ENCODE data around the gene PLOD2. TPM values are rescaled to one million over a fixed set of nuclear protein-coding genes. Genes with fewer than 3 reads are reported as not detected.
A peak's percentile ranks its signal among the peaks of the same experiment; 100 is the strongest.

PLOD2 gene
- polyA plus RNA-seq, 1 donor (not counting 4 experiments of a cell fraction or from before 2014, with no cell fraction given): 30.0 TPM

GRCh38 chr3:146169891-146170290 lies 8.9 kb upstream of the PLOD2 start:
- Histone ChIP-seq H3K9me1 (ENCODE audit: control insufficient read depth, extremely low read depth, insufficient read depth, low read length) (no peaks in the 10 kb centered on the region), H3K9ac (ENCODE audit: control insufficient read depth, extremely low read depth, insufficient read depth, low read length) (no peak overlapping the region), H3K79me2 (ENCODE audit: control insufficient read depth, insufficient read depth, low read length) (no peaks in the 10 kb centered on the region), H2AFZ (ENCODE audit: control insufficient read depth, low read length) (no peak overlapping the region), H3K27me3 (ENCODE audit: control insufficient read depth, extremely low read depth, insufficient read depth, low read length) (no peaks in the 10 kb centered on the region), H3K9me3 (ENCODE audit: control insufficient read depth, low read depth, low read length) (no peaks in the 10 kb centered on the region), H3K4me3 (ENCODE audit: control insufficient read depth in 2 of 3, extremely low read depth in 1 of 3, insufficient read depth in 2 of 3, low read depth in 1 of 3, low read length in 3 of 3) (no peak overlapping the region), H3K4me2 (ENCODE audit: control insufficient read depth, extremely low read depth, insufficient read depth, low read depth, low read length) (no peak overlapping the region), H3K36me3 (ENCODE audit: control insufficient read depth in 2 of 2, extremely low read depth in 1 of 2, insufficient read depth in 2 of 2, low read length in 2 of 2) (no peaks in the 10 kb centered on the region), H4K20me1 (ENCODE audit: control insufficient read depth, extremely low read depth, insufficient read depth, low read length) (no peaks in the 10 kb centered on the region), H3K4me1 (ENCODE audit: control insufficient read depth, extremely low read depth, insufficient read depth, low read length) (peaks cover 21% of the 10 kb centered on the region), H3K27ac (ENCODE audit: control insufficient read depth, insufficient read depth, low read length) (no peak overlapping the region)
- no peak for TF ChIP-seq CTCF (optimal IDR thresholded peaks at IDR 0.05 in 1 of 3, IDR thresholded peaks at IDR 0.05 in 1 of 3, conservative IDR thresholded peaks at IDR 0.05 in 1 of 3; ENCODE audit: extremely low read depth in 1 of 3, insufficient read depth in 2 of 3, low read length in 3 of 3)
- no peak for TF ChIP-seq EZH2 (IDR thresholded peaks at IDR 0.05; ENCODE audit: low read length)
- FAIRE-seq: no peak
- dilution Hi-C loops (cut with MboI; ENCODE audit: extremely low pct_ligation_motif_present, low sequenced_read_pairs): no loop called here
- DNase-seq (ENCODE audit: low read depth, low spot score): no peak

- dilution Hi-C loops (cut with MboI; ENCODE audit: extremely low pct_ligation_motif_present, low sequenced_read_pairs): no loop called here
- H3K9me1 ChIP-seq (ENCODE audit: control insufficient read depth, extremely low read depth, insufficient read depth, low read length): no peaks in the 10 kb centered on the region
- no peaks in the 10 kb centered on the region for H3K36me3 ChIP-seq (ENCODE audit: control insufficient read depth in 2 of 2, extremely low read depth in 1 of 2, insufficient read depth in 2 of 2, low read length in 2 of 2)
- FAIRE-seq: no peak
- no peaks in the 10 kb centered on the region for H3K27me3 ChIP-seq (ENCODE audit: control insufficient read depth, extremely low read depth, insufficient read depth, low read length)
- DNase-seq (ENCODE audit: low read depth, low spot score): no peak
- no peak for TF ChIP-seq EZH2 (IDR thresholded peaks at IDR 0.05; ENCODE audit: low read length)
- no peak for TF ChIP-seq CTCF (optimal IDR thresholded peaks at IDR 0.05 in 1 of 3, IDR thresholded peaks at IDR 0.05 in 1 of 3, conservative IDR thresholded peaks at IDR 0.05 in 1 of 3; ENCODE audit: extremely low read depth in 1 of 3, insufficient read depth in 2 of 3, low read length in 3 of 3)
- H3K9me3 ChIP-seq (ENCODE audit: control insufficient read depth, low read depth, low read length): no peaks in the 10 kb centered on the region
- peak overlapping the region; percentile 47 for H3K4me2 ChIP-seq (ENCODE audit: control insufficient read depth, extremely low read depth, insufficient read depth, low read depth, low read length)
- H3K4me1 ChIP-seq (ENCODE audit: control insufficient read depth, extremely low read depth, insufficient read depth, low read length): peaks cover 33% of the 10 kb centered on the region
- H3K79me2 ChIP-seq (ENCODE audit: control insufficient read depth, insufficient read depth, low read length): no peaks in the 10 kb centered on the region
- H3K4me3 ChIP-seq (ENCODE audit: control insufficient read depth in 2 of 3, extremely low read depth in 1 of 3, insufficient read depth in 2 of 3, low read depth in 1 of 3, low read length in 3 of 3): no peak overlapping the region
- no peaks in the 10 kb centered on the region for H4K20me1 ChIP-seq (ENCODE audit: control insufficient read depth, extremely low read depth, insufficient read depth, low read length)
- H3K27ac ChIP-seq (ENCODE audit: control insufficient read depth, insufficient read depth, low read length): peak overlapping the region; percentile 53
- peak overlapping the region; percentile 40 for H3K9ac ChIP-seq (ENCODE audit: control insufficient read depth, extremely low read depth, insufficient read depth, low read length)
- H2AFZ ChIP-seq (ENCODE audit: control insufficient read depth, low read length): peak overlapping the region; percentile 53
Observed at GRCh38 chr3:146166826-146167225, 5.8 kb upstream of the PLOD2 start.
